ENCODE data around the gene MX1.

DNA sequence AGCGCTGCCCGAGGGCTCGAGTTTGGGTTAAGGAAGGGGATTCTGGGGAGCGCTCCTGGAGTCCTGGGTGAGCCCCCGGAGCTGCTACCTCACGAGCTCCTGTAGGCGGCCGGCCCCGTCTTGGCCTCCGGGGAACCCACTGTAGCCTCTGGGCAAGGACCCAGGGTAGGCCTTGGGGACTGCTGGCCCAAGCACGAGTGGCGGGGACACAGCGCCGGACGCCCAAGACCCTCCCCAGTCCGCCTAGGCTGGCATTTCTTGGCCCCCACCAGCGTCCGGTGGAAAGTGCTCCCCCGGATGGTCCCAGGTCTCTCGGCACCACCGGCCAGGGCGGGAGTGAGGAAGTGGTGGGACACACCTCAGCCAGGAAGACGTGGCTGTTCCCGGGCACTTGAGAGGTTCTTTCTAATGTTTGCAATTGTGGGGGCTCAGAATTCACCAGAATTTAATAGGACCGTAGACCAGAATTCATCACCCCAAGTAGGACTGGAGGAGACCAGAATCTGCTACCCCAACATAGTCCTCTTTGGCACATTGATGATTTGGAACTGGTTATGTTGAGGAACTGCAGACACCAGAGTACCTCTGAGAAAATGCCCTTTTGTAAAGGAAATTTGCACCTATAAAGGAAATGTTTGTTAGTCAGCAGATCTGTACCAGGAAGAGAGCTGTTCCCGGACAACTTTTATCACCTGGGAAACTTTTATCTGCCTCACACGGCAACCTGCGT, 82.5 kb downstream of the MX1 start:
- TF ChIP-seq, protein P1, sequence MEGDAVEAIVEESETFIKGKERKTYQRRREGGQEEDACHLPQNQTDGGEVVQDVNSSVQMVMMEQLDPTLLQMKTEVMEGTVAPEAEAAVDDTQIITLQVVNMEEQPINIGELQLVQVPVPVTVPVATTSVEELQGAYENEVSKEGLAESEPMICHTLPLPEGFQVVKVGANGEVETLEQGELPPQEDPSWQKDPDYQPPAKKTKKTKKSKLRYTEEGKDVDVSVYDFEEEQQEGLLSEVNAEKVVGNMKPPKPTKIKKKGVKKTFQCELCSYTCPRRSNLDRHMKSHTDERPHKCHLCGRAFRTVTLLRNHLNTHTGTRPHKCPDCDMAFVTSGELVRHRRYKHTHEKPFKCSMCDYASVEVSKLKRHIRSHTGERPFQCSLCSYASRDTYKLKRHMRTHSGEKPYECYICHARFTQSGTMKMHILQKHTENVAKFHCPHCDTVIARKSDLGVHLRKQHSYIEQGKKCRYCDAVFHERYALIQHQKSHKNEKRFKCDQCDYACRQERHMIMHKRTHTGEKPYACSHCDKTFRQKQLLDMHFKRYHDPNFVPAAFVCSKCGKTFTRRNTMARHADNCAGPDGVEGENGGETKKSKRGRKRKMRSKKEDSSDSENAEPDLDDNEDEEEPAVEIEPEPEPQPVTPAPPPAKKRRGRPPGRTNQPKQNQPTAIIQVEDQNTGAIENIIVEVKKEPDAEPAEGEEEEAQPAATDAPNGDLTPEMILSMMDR (IDR thresholded peaks at IDR 0.05) = peak in 1 of 7 experiments; percentile 8
- TF ChIP-seq EP300 (IDR thresholded peaks at IDR 0.05) (no peak), POLR2A (IDR thresholded peaks at IDR 0.05) (no peak), POLR2AphosphoS5 (IDR thresholded peaks at IDR 0.05) (peak in 2 of 3 donors; percentile 25 to 38)

All from stomach (tissue), 4 donors.